Stomach smooth muscle (tissue), 2 donors: ENCODE data around the gene OR2AT4.
"Not testable (repeated sequence)": the region's sequence is repeated elsewhere in the genome, so short reads cannot be mapped to it uniquely, and the experiment has no call there.

ENCODE experiments used
- H3K27ac ChIP-seq: one replicate; pipeline ENCODE4 v1.7.0; 2013; ENCODE audit warnings: mild to moderate bottlenecking, low read length, inconsistent platforms
- H3K27me3 ChIP-seq, 2 donors: one replicate each; pipeline ENCODE4 v1.7.0; 2013; ENCODE audit warnings: low read length in 2 of 2; ENCODE audit not compliant: insufficient read depth in 2 of 2, control insufficient read depth in 1 of 2
- H3K36me3 ChIP-seq, 2 donors: one replicate each; pipeline ENCODE4 v1.7.0; 2013; ENCODE audit warnings: low read length in 2 of 2; ENCODE audit not compliant: control insufficient read depth in 2 of 2, insufficient read depth in 2 of 2
- H3K4me1 ChIP-seq: one replicate; pipeline ENCODE4 v1.7.0; 2013; ENCODE audit warnings: low read length; ENCODE audit not compliant: control insufficient read depth, insufficient read depth
- H3K4me3 ChIP-seq, 2 donors: one replicate each; pipeline ENCODE4 v1.7.0; 2013; ENCODE audit warnings: low read length in 2 of 2
- H3K9ac ChIP-seq, 2 donors: one replicate each; pipeline ENCODE4 v1.7.0; 2013; ENCODE audit warnings: low read length in 2 of 2, mild to moderate bottlenecking in 1 of 2
- H3K9me3 ChIP-seq, 2 donors: one replicate each; pipeline ENCODE4 v1.7.0; 2013; ENCODE audit warnings: low read length in 2 of 2; ENCODE audit not compliant: control insufficient read depth in 2 of 2
- donor health status: healthy.
- donor health status: Pancreatic carcinoma.

OR2AT4 gene

DNA sequence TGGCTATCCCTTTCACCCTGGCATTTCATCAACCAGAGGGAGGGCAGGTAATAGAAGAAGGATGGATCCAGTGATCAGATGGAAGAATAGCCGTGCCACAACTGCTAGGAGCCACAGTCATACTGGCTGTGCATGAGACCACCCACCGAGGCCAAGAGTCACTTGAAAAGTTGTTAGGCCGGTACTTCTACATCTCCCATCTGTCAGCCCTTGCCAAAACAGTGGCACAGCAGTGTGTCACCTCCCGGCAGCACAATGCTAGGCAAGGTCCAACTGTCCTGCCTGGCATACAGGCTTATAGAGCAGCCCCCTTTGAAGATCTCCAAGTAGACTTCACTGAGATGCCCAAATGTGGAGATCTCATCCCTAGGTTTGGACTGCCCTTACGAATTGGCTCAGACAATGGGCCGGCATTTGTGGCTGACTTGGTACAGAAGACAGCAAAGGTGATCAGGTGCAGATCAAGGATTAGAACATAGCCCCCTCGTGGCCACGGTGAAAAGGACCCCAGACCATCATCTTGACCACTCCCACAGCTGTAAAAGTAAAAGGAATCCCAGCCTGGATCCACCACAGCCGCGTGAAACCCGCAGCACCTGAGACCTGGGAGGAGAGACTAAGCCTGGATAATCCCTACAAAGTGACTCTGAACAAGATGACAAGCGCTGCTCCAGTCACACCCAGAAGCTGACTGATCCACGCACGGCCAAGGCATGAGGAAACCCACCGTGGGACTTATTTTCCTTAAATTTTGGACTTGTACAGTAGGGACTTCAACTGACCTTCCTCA lies 52.1 kb downstream of the OR2AT4 start:
- not testable (repeated sequence) for H3K36me3 ChIP-seq, H3K4me3 ChIP-seq, H3K9ac ChIP-seq, H3K9me3 ChIP-seq, H3K4me1 ChIP-seq, H3K27me3 ChIP-seq, H3K27ac ChIP-seq

DNA sequence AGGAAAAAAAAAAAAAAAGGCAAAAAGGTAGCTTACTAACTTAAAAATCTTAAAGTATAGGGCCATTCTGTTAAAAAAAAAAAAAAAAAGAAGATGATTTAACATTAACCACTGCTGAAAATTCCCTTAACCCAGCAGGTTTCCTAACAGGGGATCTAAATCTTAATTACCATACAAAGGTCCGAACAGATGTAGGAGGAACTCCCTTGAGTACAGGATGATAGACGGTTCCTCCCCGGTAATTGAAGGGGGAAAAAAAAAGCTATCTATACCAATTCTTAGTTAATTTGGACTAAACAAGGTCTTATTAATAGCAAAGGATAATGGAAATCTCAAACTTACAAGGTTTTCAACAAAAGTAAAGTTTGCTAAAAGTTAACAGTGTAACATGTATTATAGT lies 54.9 kb downstream of the OR2AT4 start:
- not testable (repeated sequence) for H3K9me3 ChIP-seq, H3K4me1 ChIP-seq, H3K27me3 ChIP-seq, H3K27ac ChIP-seq, H3K9ac ChIP-seq, H3K36me3 ChIP-seq, H3K4me3 ChIP-seq

DNA sequence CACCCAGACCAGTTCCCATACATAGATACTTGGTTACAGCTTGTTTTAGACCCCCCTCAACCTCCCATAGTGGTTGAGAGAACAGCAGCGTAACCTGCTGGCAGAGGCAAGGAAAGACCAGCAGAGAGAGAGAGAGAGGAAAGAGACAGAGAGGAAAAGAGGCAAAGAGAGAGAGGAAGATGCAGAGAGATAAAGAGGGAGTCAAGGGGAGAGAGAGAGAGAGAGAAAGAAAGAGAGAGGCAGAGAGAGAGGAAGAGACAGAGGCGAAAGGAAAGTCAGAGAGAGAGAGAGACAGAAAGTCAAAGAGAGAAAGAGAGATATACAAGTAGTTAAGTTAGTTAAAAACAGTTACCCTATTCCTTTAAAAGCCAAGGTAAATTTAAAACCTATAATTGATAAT lies 55.4 kb downstream of the OR2AT4 start:
- H3K4me3 ChIP-seq: no peak overlapping the region
- H3K27me3 ChIP-seq: no peaks in the 10 kb centered on the region
- no peaks in the 10 kb centered on the region for H3K36me3 ChIP-seq
- H3K9ac ChIP-seq: no peak overlapping the region
- no peaks in the 10 kb centered on the region for H3K9me3 ChIP-seq
- H3K27ac ChIP-seq: no peak overlapping the region
- H3K4me1 ChIP-seq: no peaks in the 10 kb centered on the region

DNA sequence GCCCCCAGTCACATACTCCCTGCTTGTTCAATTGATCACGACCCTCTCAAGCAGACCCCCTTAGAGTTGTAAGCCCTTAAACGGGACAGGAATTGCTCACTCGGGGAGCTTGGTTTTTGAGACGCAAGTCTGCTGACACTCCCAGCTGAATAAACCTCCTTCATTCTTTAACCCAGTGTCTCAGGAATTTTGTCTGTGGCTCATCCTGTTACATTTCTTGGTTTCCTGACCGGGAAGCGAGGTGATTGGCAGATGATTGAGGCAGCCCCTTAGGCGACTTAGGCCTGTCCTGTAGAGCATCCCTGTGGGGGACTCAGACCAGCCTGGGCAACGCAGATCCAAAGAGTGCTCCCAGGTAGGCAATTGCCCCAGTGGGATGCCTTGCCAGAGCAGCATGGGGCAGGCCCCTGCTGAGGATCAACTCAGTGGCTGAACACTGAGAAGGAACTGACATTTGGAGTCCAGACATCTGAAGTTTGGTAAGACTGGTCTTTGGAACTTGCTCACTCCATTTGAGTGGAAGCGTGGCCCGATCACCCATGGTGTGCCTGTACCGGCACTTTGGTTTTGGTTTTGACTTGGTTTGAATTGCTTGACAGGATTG lies 56.4 kb downstream of the OR2AT4 start:
- Histone ChIP-seq H3K4me1 (no peaks in the 10 kb centered on the region), H3K9me3 (no peaks in the 10 kb centered on the region), H3K9ac (no peak overlapping the region), H3K27ac (no peak overlapping the region), H3K36me3 (no peaks in the 10 kb centered on the region), H3K27me3 (no peaks in the 10 kb centered on the region), H3K4me3 (no peak overlapping the region)

DNA sequence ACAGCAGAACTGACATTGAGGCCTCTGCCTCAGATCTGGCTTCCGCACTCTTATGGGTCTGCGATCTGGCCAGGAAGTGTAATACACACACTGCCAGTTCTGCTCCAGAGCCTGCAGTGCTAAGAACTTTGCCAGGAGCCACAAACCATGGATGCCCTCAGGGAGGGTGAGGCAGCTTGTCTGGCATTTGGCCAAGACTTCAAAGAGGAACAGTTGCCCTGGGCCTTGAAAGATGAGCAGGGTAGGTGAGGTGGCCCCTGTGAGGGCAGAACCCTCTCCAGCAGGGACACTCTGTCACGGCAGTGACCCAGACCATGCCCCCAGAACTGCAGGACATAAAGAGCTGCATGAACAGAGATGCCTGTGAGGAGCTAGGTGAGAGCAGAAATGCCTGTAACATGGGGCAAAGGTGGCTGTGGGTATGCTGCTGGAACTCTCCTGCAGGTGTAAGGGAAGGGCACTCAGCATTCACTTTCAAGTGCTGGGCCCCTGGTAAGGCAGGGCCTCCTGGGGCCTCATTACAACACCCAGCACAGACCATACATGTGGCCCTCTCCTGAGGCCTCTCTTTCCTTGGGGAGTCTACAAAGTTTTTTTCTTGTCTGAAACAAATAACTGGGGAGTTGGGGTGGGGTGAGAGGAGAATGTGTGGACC lies 60.6 kb downstream of the OR2AT4 start:
- H3K27me3 ChIP-seq: no peaks in the 10 kb centered on the region
- no peak overlapping the region for H3K4me3 ChIP-seq
- no peaks in the 10 kb centered on the region for H3K36me3 ChIP-seq
- H3K4me1 ChIP-seq: no peaks in the 10 kb centered on the region
- H3K9me3 ChIP-seq: no peaks in the 10 kb centered on the region
- H3K9ac ChIP-seq: no peak overlapping the region
- no peak overlapping the region for H3K27ac ChIP-seq

DNA sequence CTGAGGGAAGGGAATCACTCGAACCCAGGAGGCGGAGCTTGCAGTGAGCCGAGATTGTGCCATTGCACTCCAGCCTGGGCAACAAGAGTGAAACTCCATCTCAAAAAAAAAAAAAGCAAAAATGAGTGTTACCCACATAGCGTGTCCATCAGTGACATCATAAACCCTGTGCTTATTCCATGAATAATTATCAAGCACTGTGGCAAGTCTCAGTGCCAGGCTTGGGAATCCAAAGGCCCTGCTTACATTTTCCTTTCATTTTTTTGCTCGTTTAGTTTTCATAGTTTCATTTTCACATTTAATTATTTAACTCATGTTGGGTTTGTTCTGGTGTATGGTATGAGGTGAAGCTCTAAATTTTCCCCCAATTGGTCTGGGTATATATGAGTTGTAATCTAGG lies 61.4 kb downstream of the OR2AT4 start:
- Histone ChIP-seq H3K4me1 (no peaks in the 10 kb centered on the region), H3K36me3 (no peaks in the 10 kb centered on the region)

DNA sequence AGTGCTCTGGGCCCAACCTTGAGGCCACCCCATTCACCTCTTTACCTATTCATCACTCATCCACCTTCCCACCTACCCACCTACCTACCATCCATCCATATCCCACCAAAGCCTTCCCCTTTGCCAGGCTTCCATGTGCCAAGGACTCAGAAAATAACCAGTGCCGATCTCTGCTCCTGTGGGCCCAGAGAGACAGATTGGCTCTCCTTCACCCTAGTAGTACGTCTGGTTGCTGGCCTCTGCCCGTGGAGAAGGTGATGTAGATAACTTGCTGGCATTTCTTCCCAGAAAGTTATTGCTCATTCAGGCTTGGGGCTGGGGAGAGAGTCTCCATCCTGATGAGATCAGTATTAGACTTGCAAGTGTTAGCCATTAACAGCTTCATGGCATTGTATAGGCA lies 62.8 kb downstream of the OR2AT4 start:
- no peaks in the 10 kb centered on the region for H3K27me3 ChIP-seq
- H3K9ac ChIP-seq: no peak overlapping the region
- H3K27ac ChIP-seq: no peak overlapping the region
- H3K4me3 ChIP-seq: no peak overlapping the region
- no peaks in the 10 kb centered on the region for H3K9me3 ChIP-seq
- H3K4me1 ChIP-seq: no peaks in the 10 kb centered on the region
- no peaks in the 10 kb centered on the region for H3K36me3 ChIP-seq

More for the DNA sequence above, 61.4 kb downstream of the OR2AT4 start:
- Histone ChIP-seq H3K9ac (no peak overlapping the region), H3K4me3 (no peak overlapping the region), H3K27ac (no peak overlapping the region), H3K9me3 (no peaks in the 10 kb centered on the region), H3K27me3 (no peaks in the 10 kb centered on the region)

DNA sequence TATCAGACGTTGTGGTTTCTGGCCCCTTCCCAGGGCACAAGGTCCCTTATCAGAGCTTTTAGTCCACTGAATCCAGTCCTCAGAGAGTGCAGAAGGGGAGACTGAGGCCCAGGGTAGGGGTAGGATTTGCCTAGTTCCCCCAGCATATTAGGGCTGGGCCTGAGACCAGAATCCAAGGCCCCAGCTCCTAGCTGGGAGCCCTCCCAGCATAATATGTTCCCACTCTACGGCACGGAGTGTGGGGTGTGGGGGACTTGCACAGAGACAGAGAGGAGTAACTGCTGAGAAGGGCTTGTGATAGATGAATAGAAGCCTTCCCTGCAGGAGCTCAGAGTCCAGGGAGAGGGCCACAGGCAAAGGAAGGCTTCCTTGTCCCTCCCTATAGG lies 64.1 kb downstream of the OR2AT4 start:
- no peak overlapping the region for H3K4me3 ChIP-seq
- H3K36me3 ChIP-seq: no peaks in the 10 kb centered on the region
- H3K27ac ChIP-seq: no peak overlapping the region
- H3K4me1 ChIP-seq: no peaks in the 10 kb centered on the region
- H3K9ac ChIP-seq: no peak overlapping the region
- H3K27me3 ChIP-seq: no peaks in the 10 kb centered on the region
- H3K9me3 ChIP-seq: no peaks in the 10 kb centered on the region

DNA sequence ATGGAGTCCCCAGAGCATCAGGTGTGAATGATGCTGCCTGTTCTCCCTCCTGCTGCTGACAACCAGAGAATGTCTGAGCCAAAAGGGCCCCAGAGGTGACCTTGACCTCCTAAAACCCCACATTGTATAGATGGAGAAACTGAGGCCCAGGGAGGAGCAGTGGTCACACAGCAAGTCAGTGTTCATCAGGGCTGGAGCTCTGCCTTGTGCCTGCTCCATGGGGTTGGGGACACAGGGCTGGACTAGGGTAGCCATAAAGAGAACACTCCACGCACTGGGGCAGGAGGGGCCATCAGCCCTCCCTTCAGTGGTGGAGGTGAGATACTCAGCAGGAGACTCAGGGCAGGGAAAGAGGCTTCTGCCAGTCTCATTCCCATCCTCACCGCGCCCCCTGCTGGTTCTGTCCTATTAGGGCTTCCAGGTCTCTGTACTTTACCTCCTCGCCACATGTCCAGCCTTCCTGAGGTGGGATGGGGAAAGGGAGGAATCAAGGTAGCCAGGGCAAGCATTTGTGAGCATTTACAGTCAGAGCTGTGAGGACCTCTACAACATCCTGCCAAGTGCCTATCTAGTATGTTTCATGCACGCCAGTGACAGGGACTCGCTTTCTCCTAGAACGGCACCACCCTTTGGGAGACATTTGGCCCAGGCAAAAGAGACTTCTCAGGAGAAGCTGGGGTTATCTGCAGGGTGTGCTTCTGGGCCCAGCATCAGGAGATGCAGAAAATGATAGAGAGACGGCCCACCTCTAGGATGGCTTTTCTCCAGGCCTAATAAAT lies 64.7 kb downstream of the OR2AT4 start:
- H3K9ac ChIP-seq: no peak overlapping the region
- no peaks in the 10 kb centered on the region for H3K9me3 ChIP-seq
- no peak overlapping the region for H3K4me3 ChIP-seq
- no peak overlapping the region for H3K27ac ChIP-seq
- no peaks in the 10 kb centered on the region for H3K4me1 ChIP-seq
- H3K27me3 ChIP-seq: no peaks in the 10 kb centered on the region
- H3K36me3 ChIP-seq: no peaks in the 10 kb centered on the region
